KMS-11 (cell line): ENCODE data around the gene CHPF.
A peak's percentile ranks its signal among the peaks of the same experiment; 100 is the strongest.

Experiments
- H2AFZ ChIP-seq: fragments of 200-600 bp; sonication (generic); 2 replicates; pipeline ENCODE4 v1.6.1; 2016; ENCODE audit warnings: antibody characterized with exemption, mixed run types, low read depth
- H3K27ac ChIP-seq: fragments of 200-600 bp; sonication (generic); 2 replicates; pipeline ENCODE4 v1.6.1; 2016; ENCODE audit warnings: mild to moderate bottlenecking, mixed run types
- H3K27me3 ChIP-seq: fragments of 200-600 bp; sonication (generic); 2 replicates; pipeline ENCODE4 v1.6.1; 2017; ENCODE audit warnings: mild to moderate bottlenecking, low read depth, mixed run types, moderate library complexity; ENCODE audit not compliant: insufficient read depth
- H3K36me3 ChIP-seq: fragments of 200-600 bp; sonication (generic); 2 replicates; pipeline ENCODE4 v1.6.1; 2017; ENCODE audit warnings: mild to moderate bottlenecking, mixed run types; ENCODE audit not compliant: insufficient read depth
- H3K4me1 ChIP-seq: fragments of 200-600 bp; sonication (generic); 2 replicates; pipeline ENCODE4 v1.6.1; 2016; ENCODE audit warnings: mild to moderate bottlenecking, low read depth, mixed run types; ENCODE audit not compliant: poor library complexity, severe bottlenecking
- H3K4me2 ChIP-seq: fragments of 200-600 bp; sonication (generic); 2 replicates; pipeline ENCODE4 v1.7.0; 2016; ENCODE audit warnings: mild to moderate bottlenecking, mixed run types
- H3K4me3 ChIP-seq: fragments of 200-600 bp; sonication (generic); IDR thresholded peaks from 2 replicates; pipeline ENCODE4 v1.6.1; 2017; ENCODE audit warnings: low read depth, low read length, mixed read lengths; ENCODE audit not compliant: insufficient read depth
- H3K79me2 ChIP-seq: fragments of 200-600 bp; sonication (generic); 2 replicates; pipeline ENCODE4 v1.6.1; 2016; ENCODE audit warnings: low read depth, mixed run types; ENCODE audit not compliant: insufficient read depth
- H3K9ac ChIP-seq: fragments of 200-600 bp; sonication (generic); 2 replicates; pipeline ENCODE4 v1.6.1; 2016; ENCODE audit warnings: mild to moderate bottlenecking, mixed run types
- H4K20me1 ChIP-seq: fragments of 200-600 bp; sonication (generic); 2 replicates; pipeline ENCODE4 v1.6.1; 2016; ENCODE audit warnings: mild to moderate bottlenecking, mixed run types; ENCODE audit not compliant: insufficient read depth
- TF ChIP-seq, protein P1 (sequence below): fragments of 200-600 bp; sonication (generic); conservative IDR thresholded peaks from 2 replicates; pipeline ENCODE4 v1.6.1; 2017; ENCODE audit warnings: low read depth, mild to moderate bottlenecking, antibody characterized with exemption, low read length, moderate library complexity, mixed read lengths

Gene CHPF

GRCh38 chr2:219532378-219532649 is 11.3 kb downstream of the CHPF start:
- H3K27ac ChIP-seq: no peak overlapping the region
- TF ChIP-seq, protein P1, sequence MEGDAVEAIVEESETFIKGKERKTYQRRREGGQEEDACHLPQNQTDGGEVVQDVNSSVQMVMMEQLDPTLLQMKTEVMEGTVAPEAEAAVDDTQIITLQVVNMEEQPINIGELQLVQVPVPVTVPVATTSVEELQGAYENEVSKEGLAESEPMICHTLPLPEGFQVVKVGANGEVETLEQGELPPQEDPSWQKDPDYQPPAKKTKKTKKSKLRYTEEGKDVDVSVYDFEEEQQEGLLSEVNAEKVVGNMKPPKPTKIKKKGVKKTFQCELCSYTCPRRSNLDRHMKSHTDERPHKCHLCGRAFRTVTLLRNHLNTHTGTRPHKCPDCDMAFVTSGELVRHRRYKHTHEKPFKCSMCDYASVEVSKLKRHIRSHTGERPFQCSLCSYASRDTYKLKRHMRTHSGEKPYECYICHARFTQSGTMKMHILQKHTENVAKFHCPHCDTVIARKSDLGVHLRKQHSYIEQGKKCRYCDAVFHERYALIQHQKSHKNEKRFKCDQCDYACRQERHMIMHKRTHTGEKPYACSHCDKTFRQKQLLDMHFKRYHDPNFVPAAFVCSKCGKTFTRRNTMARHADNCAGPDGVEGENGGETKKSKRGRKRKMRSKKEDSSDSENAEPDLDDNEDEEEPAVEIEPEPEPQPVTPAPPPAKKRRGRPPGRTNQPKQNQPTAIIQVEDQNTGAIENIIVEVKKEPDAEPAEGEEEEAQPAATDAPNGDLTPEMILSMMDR: no peak
- H3K36me3 ChIP-seq: no peaks in the 10 kb centered on the region
- H3K4me2 ChIP-seq: no peak overlapping the region
- no peak overlapping the region for H2AFZ ChIP-seq
- peaks cover 56% of the 10 kb centered on the region for H3K27me3 ChIP-seq
- no peaks in the 10 kb centered on the region for H4K20me1 ChIP-seq
- H3K4me3 ChIP-seq: no peak overlapping the region
- H3K9ac ChIP-seq: no peak overlapping the region
- H3K4me1 ChIP-seq: peaks cover 8% of the 10 kb centered on the region
- H3K79me2 ChIP-seq: no peaks in the 10 kb centered on the region

DNA sequence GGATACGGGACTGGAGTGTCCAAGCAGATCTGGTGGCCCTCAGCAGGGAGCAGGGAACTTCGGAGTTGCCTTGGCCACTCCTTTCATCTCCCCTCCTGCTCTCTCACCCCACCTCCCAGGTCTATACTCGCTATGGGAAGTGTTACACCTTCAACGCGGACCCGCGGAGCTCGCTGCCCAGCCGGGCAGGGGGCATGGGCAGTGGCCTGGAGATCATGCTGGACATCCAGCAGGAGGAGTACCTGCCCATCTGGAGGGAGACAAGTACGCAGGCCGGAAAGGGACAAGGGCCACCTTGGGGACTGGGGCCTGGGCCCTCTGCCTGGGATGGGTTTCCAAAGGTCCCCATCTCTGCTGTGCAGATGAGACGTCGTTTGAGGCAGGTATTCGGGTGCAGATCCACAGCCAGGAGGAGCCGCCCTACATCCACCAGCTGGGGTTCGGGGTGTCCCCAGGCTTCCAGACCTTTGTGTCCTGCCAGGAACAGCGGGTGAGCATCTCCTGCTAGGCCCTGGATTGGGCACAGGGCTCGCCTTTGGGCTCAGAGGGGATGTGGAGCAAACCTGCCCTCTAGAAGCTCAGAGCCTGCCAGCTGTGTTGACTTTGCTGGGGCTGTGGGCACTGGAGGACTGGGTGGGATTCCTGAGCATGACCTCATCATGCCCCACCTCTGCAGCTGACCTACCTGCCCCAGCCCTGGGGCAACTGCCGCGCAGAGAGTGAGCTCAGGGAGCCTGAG is 11.8 kb downstream of the CHPF start:
- Histone ChIP-seq H3K79me2 (no peaks in the 10 kb centered on the region), H3K27me3 (peaks cover 61% of the 10 kb centered on the region), H2AFZ (no peak overlapping the region), H3K4me2 (no peak overlapping the region), H3K9ac (no peak overlapping the region), H3K4me3 (no peak overlapping the region), H4K20me1 (no peaks in the 10 kb centered on the region), H3K36me3 (no peaks in the 10 kb centered on the region), H3K27ac (no peak overlapping the region), H3K4me1 (peaks cover 8% of the 10 kb centered on the region)
- TF ChIP-seq, protein P1: no peak

DNA sequence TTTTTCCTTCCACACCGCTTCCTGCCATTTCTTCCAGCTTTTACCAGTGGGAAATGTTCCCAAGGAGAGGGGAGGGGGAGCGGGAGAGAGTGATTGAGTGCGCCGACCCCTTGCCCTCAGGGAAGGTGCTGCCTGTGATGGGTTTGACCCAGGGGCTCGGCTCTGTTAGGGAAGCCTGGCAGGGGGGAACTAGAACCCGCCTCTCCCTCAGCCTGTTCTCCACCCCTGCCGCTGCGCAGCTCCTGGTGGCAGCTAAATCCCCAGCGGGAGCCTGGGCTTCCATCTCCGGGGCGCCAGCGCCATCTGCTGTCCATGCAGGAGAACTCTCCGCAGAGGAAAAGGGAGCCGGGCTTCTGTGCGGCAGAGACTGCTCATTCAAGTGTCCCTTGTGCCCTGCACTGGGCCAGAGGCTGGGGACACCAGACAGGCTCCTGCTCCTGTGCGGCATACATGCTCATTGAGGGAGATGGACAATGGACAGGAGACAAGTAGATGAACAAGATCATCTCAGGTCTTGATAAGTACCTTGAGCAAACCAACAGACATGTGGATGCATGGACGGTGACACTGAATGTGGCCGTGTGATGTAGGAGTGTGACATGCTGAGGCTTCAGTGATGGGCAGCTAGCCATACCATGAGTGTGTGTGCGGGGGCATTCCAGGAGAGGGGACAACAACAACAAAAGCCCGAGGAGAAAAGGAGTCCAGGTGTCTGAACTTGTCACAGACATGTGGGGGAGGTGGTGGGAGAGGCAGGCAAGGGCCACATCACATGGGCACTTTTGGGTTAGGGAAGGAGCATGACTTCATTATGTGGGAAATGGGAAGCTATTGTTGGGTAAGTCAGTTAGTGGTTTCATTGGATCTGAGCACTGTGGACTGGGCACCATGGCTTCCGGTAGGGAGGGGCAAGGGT is 13.3 kb downstream of the CHPF start:
- peaks cover 75% of the 10 kb centered on the region for H3K27me3 ChIP-seq
- TF ChIP-seq, protein P1: peak; percentile 90
- H2AFZ ChIP-seq: no peak overlapping the region
- no peaks in the 10 kb centered on the region for H3K79me2 ChIP-seq
- no peaks in the 10 kb centered on the region for H4K20me1 ChIP-seq
- H3K4me3 ChIP-seq: no peak overlapping the region
- peaks cover 8% of the 10 kb centered on the region for H3K4me1 ChIP-seq
- H3K4me2 ChIP-seq: no peak overlapping the region
- H3K36me3 ChIP-seq: no peaks in the 10 kb centered on the region
- no peak overlapping the region for H3K27ac ChIP-seq
- H3K9ac ChIP-seq: no peak overlapping the region

DNA sequence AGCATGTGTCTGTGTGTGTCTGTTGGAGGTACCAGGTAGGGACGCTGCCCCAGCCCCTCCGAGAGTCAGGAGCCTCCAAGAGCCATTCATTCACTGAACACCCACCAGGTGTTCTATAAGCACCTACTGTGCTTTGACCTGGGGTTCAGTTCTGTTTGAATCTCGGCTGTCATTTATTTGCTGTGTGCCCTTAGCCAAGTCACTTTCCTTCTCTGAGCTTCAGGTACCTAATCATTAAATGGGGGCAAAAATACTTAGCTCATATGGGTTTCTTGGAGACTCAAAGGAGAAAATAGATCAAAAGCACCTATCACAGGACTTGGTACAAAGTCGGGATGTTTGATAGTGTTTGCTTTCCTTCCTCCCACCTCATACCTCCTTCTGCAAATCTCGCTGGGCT is 16.1 kb downstream of the CHPF start:
- no peaks in the 10 kb centered on the region for H4K20me1 ChIP-seq
- H3K4me2 ChIP-seq: no peak overlapping the region
- H3K79me2 ChIP-seq: no peaks in the 10 kb centered on the region

More for the DNA sequence above, 16.1 kb downstream of the CHPF start:
- Histone ChIP-seq H3K27me3 (peaks cover 88% of the 10 kb centered on the region), H2AFZ (no peak overlapping the region), H3K27ac (no peak overlapping the region), H3K36me3 (no peaks in the 10 kb centered on the region), H3K4me1 (peaks cover 8% of the 10 kb centered on the region), H3K4me3 (no peak overlapping the region), H3K9ac (no peak overlapping the region)
- TF ChIP-seq, protein P1: no peak
